ENCODE measurements around the gene ADCY7.
A peak's percentile ranks its signal among the peaks of the same experiment; 100 is the strongest.

ADCY7 gene

DNA sequence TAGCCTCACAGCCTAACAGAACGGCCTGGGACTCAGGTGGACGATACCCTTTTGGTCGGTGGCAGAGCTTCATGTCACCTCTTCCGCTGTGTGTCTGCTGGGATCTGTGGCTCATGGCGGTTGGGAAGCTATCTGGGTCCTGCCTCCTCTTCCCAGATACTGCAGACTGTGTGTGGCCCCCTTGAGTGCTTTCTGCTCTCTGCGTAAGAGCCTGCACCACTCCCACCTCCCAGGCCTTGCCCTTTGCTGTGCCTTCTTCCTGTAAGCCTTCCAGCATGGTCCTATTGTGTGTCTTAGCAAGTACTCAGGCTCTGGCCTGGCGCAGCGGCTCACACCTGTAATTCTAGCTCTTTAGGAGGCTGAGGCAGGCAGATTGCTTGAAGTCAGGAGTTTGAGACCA lies 17.5 kb upstream of the ADCY7 start:
- no peak for DNase-seq

DNA sequence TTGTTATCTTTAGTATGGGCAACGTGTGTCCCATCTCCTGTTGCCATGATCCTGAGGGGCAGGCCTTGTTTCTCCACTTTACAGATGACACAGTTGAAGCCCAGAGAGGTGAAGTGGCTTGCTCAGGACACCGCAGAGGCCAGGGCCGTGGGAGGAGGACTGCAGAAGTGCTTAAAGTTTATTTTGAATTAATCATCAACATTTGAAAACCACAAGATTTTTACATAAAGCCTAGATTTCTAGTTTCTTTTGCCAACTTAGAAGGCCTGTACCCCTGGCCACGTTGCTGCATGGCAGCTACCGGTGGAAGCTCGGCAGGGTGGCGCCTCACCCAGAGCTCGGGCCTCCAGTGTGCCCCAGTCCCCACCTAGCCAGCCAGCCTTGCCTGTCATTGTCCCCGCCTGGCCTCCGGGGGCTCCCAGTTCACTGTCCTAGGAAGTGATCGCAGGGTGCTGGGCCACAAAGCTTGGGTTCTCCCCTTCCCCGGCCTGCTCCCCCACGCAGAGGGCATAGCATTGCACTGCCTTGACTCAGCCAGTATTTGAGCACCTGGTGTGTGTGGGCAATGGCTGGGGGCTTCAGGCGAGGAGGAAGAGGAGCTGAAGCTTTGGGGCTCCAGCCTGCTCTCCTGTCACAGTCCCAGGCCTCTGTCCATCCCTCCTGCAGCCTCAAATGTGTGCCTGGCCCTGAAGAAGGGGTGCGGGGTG lies 14.8 kb upstream of the ADCY7 start:
- DNase-seq = peak; percentile 89

- DNase-seq = no peak
Observed at GRCh38 chr16:50252082-50252611, 14.2 kb upstream of the ADCY7 start.

GRCh38 chr16:50252874-50253513 lies 13.4 kb upstream of the ADCY7 start:
- DNase-seq = no peak

GRCh38 chr16:50253514-50253910 lies 12.8 kb upstream of the ADCY7 start:
- DNase-seq = no peak

- no peak for DNase-seq
Observed at GRCh38 chr16:50254072-50254471, 12.3 kb upstream of the ADCY7 start.

GRCh38 chr16:50255538-50255937 lies 10.8 kb upstream of the ADCY7 start:
- DNase-seq = no peak

DNA sequence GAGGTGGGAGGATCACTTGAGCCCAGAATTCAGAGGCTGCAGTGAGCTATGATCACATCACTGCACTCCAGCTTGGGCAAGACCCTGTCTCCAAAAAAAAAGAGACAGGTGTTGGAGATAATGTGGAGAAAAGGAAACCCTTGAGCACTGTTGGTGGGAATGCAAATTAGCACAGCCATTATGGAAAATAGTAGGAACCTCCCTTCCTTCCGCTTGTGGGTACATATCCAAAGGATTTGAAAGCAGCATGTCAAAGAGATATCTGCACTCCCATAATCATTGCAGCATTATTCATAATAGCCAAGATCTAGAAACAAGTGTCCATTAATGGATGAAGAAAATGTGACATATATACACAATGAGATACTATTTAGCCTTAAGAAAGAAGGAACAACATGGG lies 9.7 kb upstream of the ADCY7 start:
- DNase-seq = no peak

DNA sequence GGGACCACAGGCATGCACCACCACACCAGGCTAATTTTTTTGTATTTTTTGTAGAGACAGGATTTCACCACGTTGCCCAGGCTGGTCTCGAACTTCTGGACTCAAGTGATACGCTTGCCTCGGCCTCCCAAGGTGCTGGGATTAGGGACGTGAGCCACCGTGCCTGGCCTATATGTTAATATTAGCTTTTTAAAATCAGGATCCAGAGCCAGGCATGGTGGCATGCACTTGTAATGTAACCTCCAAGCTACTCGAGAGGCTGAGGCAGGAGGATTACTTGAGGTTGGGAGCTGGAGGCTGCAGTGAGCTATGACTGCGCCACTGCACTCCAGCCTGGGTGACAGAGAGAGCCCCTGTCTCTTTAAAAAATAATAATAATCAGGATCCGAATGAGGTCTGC lies 8.5 kb upstream of the ADCY7 start:
- DNase-seq = no peak

DNA sequence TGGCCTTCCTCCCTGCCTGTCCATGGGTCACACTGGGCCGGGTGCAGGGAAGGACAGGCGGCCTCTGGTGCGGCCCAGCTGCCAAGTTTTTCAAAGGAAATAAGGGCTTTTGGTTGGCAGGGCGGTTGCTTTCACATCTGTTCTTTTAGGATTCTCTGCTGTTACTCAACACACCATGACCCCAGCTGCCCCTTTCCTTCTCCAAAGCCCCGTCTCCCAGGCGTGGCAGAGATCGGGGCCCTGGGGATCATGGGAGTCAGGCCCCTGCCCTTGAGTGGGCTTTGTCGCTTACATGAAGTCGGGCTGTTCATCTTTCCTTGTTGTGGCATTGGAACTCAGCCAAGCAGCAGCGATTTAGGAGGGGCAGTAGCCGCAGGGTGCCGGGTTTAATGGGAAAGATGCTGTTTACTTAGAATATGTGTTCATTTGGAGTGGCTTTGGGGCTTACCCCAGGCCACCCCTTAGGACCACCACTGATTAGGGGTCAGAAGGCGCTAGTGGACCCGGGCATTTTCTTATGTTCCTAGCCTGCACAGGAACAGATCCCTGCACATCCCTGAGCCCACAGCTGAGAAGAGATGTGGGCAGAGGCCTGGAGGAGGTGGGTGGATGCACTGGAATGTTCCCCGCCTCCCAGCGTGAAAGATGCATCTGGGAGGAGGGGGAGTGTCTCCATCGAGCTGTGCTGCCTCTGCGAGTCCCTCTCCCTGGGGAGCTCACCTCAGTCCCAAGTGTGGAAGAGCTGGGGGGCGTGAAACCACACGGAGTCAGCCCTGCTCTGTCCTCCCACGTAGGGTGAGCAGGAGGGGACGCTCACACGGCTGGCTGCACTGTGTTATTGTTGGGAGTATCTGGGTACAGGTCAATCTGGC lies 6.8 kb upstream of the ADCY7 start:
- peak; percentile 38 for DNase-seq

- DNase-seq = no peak
Observed at GRCh38 chr16:50260206-50261159, 5.9 kb upstream of the ADCY7 start.

DNA sequence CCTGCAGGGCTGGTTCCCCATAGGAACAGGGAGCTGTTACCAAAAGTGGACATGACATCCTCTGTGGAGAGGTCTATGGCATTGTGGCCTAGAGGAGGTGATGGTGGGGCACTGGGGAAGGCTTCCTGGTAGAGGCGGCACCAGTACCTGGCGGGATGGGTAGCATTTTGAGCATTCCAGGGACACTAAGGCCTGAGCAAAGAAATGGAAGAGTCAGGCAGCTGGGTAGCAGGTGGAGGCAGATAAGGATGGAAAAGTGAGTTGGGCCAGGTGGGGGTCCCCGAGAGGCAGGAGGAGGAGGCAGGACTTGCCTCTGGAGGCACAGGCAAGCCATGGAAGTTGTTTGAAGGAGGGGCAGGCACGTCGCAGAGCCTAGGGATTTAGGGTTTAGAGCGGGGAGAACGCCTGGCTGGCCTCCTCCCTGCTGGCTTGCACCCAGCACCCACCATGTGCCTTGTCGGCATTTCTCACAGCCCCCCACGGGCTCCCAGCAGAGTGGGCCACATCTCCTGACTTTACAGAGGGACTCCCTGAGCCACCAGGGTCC lies 5.1 kb upstream of the ADCY7 start:
- no peak for DNase-seq

DNA sequence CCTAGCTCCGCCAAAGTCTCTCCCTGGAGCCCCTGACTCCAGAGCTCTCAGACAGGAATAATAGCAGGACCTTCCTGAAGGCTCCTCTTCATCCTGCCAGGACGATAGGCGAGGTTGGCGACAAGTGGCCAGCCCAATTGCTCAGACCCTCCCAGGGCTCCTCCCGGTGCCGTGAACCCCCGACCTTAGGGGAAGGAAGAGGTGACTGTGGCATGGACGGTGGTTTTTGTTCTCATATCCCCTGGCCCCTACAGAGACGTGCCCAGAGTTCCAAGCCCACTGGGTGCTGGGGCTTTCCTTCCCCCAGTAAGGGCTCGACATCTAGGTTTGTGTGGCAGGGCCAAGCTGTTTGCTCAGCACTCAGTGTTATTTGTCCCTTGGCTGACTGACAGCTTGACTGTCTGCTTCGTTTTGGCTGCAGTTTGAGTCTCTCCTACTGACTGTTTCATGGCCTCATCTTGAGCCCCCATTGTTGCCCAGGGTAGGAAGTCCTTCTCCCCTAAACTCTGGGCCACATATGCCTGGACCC lies 4.6 kb upstream of the ADCY7 start:
- DNase-seq = no peak

DNA sequence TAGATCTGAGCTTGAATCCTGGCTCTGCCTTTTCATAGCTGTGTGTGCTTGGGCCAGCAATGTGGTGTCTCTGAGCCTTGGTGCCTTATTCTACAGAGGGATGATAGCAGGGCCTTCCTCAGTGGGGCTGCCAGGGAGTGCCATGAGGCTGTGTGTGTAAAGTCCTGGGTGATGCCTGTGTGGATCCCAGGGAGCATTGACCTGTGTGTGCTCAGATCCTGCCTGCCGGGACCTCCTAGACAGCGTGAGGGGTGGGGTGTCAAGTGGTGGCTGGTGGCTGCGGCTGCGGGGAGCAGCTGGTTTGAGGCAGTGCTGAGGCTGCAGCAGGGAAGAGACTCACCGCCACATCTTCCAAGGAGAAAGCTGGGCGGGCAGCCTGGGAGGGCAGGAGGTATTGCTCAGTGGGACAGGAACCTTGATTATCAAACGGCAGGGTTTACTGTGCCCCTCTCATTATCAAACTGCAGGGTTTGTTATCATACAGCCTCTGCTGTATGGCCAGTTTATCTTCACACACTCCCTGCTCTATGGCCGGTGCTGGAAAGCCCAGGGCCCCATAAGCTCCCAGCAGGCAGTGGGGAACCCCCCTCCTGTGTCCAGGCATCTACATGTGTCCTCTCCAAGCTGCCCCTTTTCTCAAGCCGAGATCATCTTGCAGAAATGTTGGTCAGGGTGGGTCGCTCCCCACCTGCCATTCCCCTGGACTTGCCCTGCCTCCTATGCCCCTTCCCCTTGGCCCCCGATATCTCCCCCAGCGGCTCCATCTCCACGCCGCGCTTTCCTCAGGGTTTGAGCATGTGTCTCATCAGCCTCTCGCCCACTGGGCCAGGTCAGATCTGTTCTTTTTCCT lies 3.1 kb upstream of the ADCY7 start:
- no peak for DNase-seq

DNA sequence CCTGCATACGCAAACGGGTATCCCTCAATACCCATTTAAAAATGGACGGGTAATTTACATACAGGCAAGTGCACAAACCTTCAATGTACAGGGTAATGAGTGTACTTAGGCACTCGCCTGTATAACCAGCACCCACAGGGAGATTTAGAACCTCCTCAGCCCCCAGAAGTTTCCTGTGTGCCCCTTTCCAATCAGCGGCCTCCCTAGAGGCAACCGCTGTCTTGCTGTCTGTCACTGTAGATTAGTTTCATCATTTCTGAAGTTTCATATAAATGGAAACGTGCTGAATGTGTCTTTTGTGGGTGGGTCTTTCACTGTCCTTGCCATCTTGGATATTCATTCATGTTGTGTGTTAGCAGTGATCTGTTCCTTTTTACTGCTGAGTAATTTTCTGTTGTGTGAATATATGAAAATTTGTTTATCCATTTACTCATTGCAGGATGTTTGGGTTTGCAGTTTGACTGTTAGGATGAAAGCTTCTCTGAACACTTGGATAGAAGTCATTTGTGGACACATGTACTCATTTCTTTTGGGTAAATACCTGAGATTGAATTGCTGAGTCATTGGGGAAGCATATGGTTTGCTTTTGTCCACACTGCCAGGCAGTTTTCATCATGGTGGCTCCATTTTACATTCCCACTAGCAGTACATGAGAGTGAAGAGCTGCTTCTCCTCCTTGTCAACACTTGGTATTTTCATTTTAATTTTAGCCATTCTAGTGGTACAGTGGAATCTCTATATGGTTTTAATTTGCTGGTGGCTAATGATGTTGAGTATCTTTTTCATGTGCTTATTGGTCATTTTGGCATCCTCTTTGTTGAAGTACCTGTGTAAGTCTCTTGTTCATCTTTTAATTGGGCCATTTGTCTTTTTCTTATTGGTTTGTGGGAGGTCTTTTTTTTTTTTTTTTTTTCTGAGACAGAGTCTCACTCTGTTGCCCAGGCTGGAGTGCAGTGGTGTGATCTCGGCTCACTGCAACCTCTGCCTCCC lies 2.1 kb upstream of the ADCY7 start:
- DNase-seq = peak; percentile 38

- DNase-seq = peak; percentile 12
Observed at GRCh38 chr16:50265260-50265659, 1.1 kb upstream of the ADCY7 start.

DNA sequence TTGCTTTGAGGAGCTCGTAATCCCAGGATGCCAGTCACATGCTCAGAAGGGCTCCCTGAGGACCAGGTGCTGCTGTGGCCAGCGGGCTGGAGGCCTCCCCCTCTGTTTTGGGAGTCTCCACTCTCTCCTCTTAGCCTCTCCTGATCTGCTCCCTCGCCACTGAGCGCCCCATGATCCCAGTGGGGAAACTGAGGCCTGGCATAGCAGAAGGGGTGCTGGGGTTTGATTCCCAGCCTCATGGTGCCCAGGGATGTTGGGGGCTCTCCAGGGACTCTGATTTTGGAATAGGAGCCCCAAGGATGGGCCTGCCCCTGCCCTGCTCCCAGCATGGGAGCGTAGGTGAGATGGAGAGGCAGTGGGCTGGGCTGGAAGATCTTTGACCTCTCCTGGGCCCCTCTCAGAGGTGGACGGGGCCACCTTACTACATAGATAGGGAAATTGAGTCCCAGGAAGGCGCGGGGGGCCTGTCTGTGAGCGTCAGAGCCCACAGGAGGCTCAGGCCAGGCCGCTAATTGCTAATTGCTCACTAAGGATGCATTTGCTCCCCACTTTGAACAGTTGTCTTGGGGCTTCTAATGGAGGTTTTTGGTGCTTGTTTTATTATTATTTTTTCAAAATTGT lies 525 bp upstream of the ADCY7 start:
- no peak for DNase-seq

DNA sequence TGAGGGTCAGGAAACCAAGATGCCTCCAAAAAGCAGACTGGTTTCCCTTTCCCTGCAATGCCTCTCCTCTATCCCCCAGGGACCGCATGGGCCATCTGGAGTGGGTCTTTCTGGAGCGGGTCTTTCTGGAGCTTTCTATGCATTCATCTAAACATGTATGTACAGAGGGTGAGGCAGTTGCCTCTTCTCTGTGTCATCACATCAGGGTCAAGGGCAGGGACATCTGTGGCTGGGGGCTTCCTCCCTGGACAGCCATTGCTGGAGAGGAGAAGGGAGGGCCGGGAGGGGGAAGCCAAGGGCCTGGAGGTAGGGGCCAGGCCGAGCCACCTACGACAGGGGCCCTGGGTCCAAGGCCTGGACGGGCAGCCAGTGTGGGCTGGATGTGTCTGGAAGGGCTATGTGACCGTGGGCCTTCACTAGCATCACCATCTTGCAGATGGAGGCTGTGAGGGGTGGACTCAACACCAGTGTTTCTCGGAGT lies 840 bp downstream of the ADCY7 start:
- DNase-seq = no peak

GRCh38 chr16:50267651-50268050 lies 1.3 kb downstream of the ADCY7 start:
- no peak for DNase-seq
